SK-N-MC (cell line): ENCODE measurements around the gene PRKAR1B.

Experiments used
- EZH2 ChIP-seq: fragments of 200-600 bp; sonication (generic); IDR thresholded peaks from one replicate; pipeline ENCODE4 v1.6.1; 2017; ENCODE audit warnings: antibody characterized with exemption
- FOXP2 ChIP-seq: optimal IDR thresholded peaks from 2 replicates; pipeline ENCODE3; 2011; ENCODE audit warnings: mild to moderate bottlenecking, moderate library complexity; ENCODE audit not compliant: insufficient read depth; ENCODE audit errors: extremely low read length, control extremely low read depth
- POLR2AphosphoS5 ChIP-seq: IDR thresholded peaks from 2 replicates; pipeline ENCODE4 v1.6.1; 2012; ENCODE audit warnings: mild to moderate bottlenecking, low read depth, low read length, borderline replicate concordance

- TF ChIP-seq POLR2AphosphoS5 (no peak), EZH2 (no peak), FOXP2 (no peak)
Measured at GRCh38 chr7:523347-524336, 203.4 kb downstream of the PRKAR1B start.
